H1 (cell line): ENCODE results near the gene NR1I3. TPM values are rescaled to one million over a fixed set of nuclear protein-coding genes. Genes with fewer than 3 reads are reported as not detected.

Experiments
- CTCF ChIA-PET: fragments of 300-600 bp; sonication (Branson Sonifier 250); formaldehyde crosslinking; loops from one replicate; lab custom pipeline; 2021; ENCODE audit not compliant: partially characterized antibody; lab: Charles Lee
- POLR2A ChIA-PET: fragments of 300-600 bp; sonication (Branson Sonifier 250); formaldehyde crosslinking; loops from one replicate; lab custom pipeline; 2021; ENCODE audit warnings: inconsistent platforms; ENCODE audit not compliant: partially characterized antibody; lab: Charles Lee
- DNase-seq, 2 experiments: peaks; one replicate each; pipeline versions ENCODE4 v3.0.0 to v3.0.0-alpha.2; 2010 to 2022; ENCODE audit warnings: low spot score in 2 of 2, low read depth in 1 of 2, mixed read lengths in 1 of 2
- FAIRE-seq: peaks from 2 replicates; lab custom pipeline; 2011; peaks lifted over from hg19 to GRCh38; lab: Jason Lieb, UNC
- H2AFZ ChIP-seq: 2 replicates; pipeline ENCODE4 v1.8.1; 2012; ENCODE audit warnings: low read length, inconsistent platforms
- H2AK5ac ChIP-seq: 2 replicates; pipeline ENCODE4 v1.6.1; 2013; ENCODE audit warnings: low read depth, low read length
- H2BK120ac ChIP-seq: replicated peaks from 2 replicates; pipeline ENCODE3; 2013; ENCODE audit warnings: low read depth, low read length, inconsistent platforms
- H2BK12ac ChIP-seq: 2 replicates; pipeline ENCODE4 v1.6.1; 2013; ENCODE audit warnings: low read depth, low read length
- H2BK15ac ChIP-seq: 2 replicates; pipeline ENCODE4 v1.6.1; 2013; ENCODE audit warnings: low read length
- H2BK20ac ChIP-seq: 2 replicates; pipeline ENCODE4 v1.6.1; 2013; ENCODE audit warnings: low read length
- H2BK5ac ChIP-seq: 2 replicates; pipeline ENCODE4 v1.6.1; 2013; ENCODE audit warnings: low read depth, low read length
- H3K14ac ChIP-seq: 2 replicates; pipeline ENCODE4 v1.6.1; 2013; ENCODE audit warnings: inconsistent platforms; ENCODE audit not compliant: insufficient read length
- H3K18ac ChIP-seq: 2 replicates; pipeline ENCODE4 v1.6.1; 2013; ENCODE audit warnings: low read length; ENCODE audit errors: extremely low read depth
- H3K23ac ChIP-seq: 2 replicates; pipeline ENCODE4 v1.6.1; 2013; ENCODE audit warnings: inconsistent platforms; ENCODE audit not compliant: insufficient read length
- H3K23me2 ChIP-seq: 2 replicates; pipeline ENCODE4 v1.6.1; 2013; ENCODE audit warnings: low read depth, low read length
- H3K27ac ChIP-seq: 2 replicates; pipeline ENCODE4 v1.6.1; 2011; ENCODE audit warnings: low read depth, low read length, inconsistent platforms
- H3K27me3 ChIP-seq, 4 experiments: replicated peaks in 1 of 4; 1 replicate in 1 of 4; 2 replicates in 3 of 4; pipeline versions ENCODE4 v1.6.1 to v1.8.1; 2011 to 2013; ENCODE audit warnings: low read length in 3 of 4, mild to moderate bottlenecking in 3 of 4, inconsistent platforms in 2 of 4, mixed read lengths in 2 of 4, moderate library complexity in 1 of 4; ENCODE audit not compliant: control insufficient read depth in 3 of 4, insufficient read depth in 3 of 4; ENCODE audit errors: extremely low read depth in 1 of 4
- H3K36me3 ChIP-seq, 4 experiments: 2 replicates each; pipeline versions ENCODE4 v1.6.1 to v1.8.1; 2011 to 2013; ENCODE audit warnings: mild to moderate bottlenecking in 4 of 4, low read length in 3 of 4, moderate library complexity in 2 of 4, control low read depth in 1 of 4, inconsistent platforms in 1 of 4; ENCODE audit not compliant: insufficient read depth in 4 of 4, control insufficient read depth in 2 of 4
- H3K4ac ChIP-seq: replicated peaks from 2 replicates; pipeline ENCODE3; 2013; ENCODE audit warnings: low read length, low read depth, mixed read lengths, inconsistent platforms; ENCODE audit not compliant: insufficient read length
- H3K4me1 ChIP-seq, 4 experiments: replicated peaks in 1 of 4; 1 replicate in 1 of 4; 2 replicates in 3 of 4; pipeline versions ENCODE4 v1.6.1 to v1.8.1; 2011 to 2013; ENCODE audit warnings: low read length in 3 of 4, inconsistent platforms in 2 of 4, mixed read lengths in 1 of 4; ENCODE audit not compliant: insufficient read depth in 4 of 4, control insufficient read depth in 3 of 4
- H3K4me2 ChIP-seq, 2 experiments: 2 replicates each; pipeline versions ENCODE4 v1.6.1 to v1.8.1; 2011 to 2013; ENCODE audit warnings: low read depth in 2 of 2, low read length in 2 of 2, control low read depth in 1 of 2, inconsistent platforms in 1 of 2, mild to moderate bottlenecking in 1 of 2; ENCODE audit not compliant: insufficient read depth in 1 of 2
- H3K4me3 ChIP-seq, 4 experiments: fragments of 200-600, 300-600 bp in 1 of 4; sonication (generic), shearing (Covaris generic), sonication (Bioruptor Twin) in 1 of 4; 2 replicates each; pipeline versions ENCODE4 v1.5.1 to v1.8.1; 2011 to 2016; ENCODE audit warnings: low read length in 4 of 4, low read depth in 3 of 4, control low read depth in 2 of 4, inconsistent platforms in 2 of 4, mild to moderate bottlenecking in 2 of 4, mixed read lengths in 1 of 4, moderate library complexity in 1 of 4; ENCODE audit not compliant: insufficient read depth in 2 of 4; ENCODE audit errors: extremely low read depth in 1 of 4
- H3K56ac ChIP-seq: replicated peaks from 2 replicates; pipeline ENCODE3; 2013; ENCODE audit warnings: low read depth, mild to moderate bottlenecking, mixed read lengths, low read length, inconsistent platforms; ENCODE audit not compliant: insufficient read length
- H3K79me1 ChIP-seq: 2 replicates; pipeline ENCODE4 v1.6.1; 2013; ENCODE audit warnings: low read depth, low read length, control low read depth
- H3K79me2 ChIP-seq, 2 experiments: 2 replicates each; pipeline versions ENCODE4 v1.6.1 to v1.8.1; 2012 to 2013; ENCODE audit warnings: low read length in 2 of 2, mild to moderate bottlenecking in 2 of 2, inconsistent platforms in 1 of 2; ENCODE audit not compliant: insufficient read depth in 2 of 2, control insufficient read depth in 1 of 2
- H3K9ac ChIP-seq, 4 experiments: replicated peaks in 1 of 4; 1 replicate in 1 of 4; 2 replicates in 3 of 4; pipeline versions ENCODE4 v1.6.1 to v1.8.1; 2011 to 2013; ENCODE audit warnings: low read depth in 3 of 4, low read length in 3 of 4, control low read depth in 2 of 4, mild to moderate bottlenecking in 2 of 4, moderate library complexity in 2 of 4, inconsistent platforms in 1 of 4; ENCODE audit errors: extremely low read depth in 1 of 4
- H3K9me3 ChIP-seq, 2 experiments: 2 replicates each; pipeline versions ENCODE4 v1.6.1 to v1.8.1; 2012 to 2013; ENCODE audit warnings: mild to moderate bottlenecking in 2 of 2, moderate library complexity in 2 of 2, control low read depth in 1 of 2, inconsistent platforms in 1 of 2, low read depth in 1 of 2, low read length in 1 of 2, mixed read lengths in 1 of 2; ENCODE audit not compliant: insufficient read depth in 2 of 2
- H4K20me1 ChIP-seq, 2 experiments: replicated peaks in 1 of 2; 2 replicates each; pipeline versions ENCODE3 to v1.8.1; 2011 to 2013; ENCODE audit warnings: inconsistent platforms in 2 of 2, low read length in 2 of 2, mild to moderate bottlenecking in 1 of 2; ENCODE audit not compliant: insufficient read depth in 2 of 2, control insufficient read depth in 1 of 2
- H4K5ac ChIP-seq: 2 replicates; pipeline ENCODE4 v1.6.1; 2013; ENCODE audit warnings: low read length, low read depth, mixed read lengths, inconsistent platforms; ENCODE audit not compliant: insufficient read length
- H4K8ac ChIP-seq: 2 replicates; pipeline ENCODE4 v1.8.0; 2013; ENCODE audit warnings: mild to moderate bottlenecking, moderate library complexity, low read length, inconsistent platforms; ENCODE audit not compliant: insufficient read depth; ENCODE audit errors: extremely low read depth
- H4K91ac ChIP-seq: replicated peaks from 2 replicates; pipeline ENCODE3; 2013; ENCODE audit warnings: low read length, mixed read lengths, inconsistent platforms; ENCODE audit not compliant: insufficient read length
- BCL11A ChIP-seq, 2 experiments: IDR thresholded peaks; one replicate each; pipeline ENCODE4 v1.6.1; 2011; ENCODE audit warnings: low read depth in 2 of 2, low read length in 2 of 2, mild to moderate bottlenecking in 2 of 2
- CBX5 ChIP-seq: fragments of 300-800, 300-1000 bp; sonication (generic); IDR thresholded peaks from 2 replicates; pipeline ENCODE4 v1.7.1; 2016; ENCODE audit warnings: antibody characterized with exemption, low read length, low read depth
- NRF1 ChIP-seq: IDR thresholded peaks from 2 replicates; pipeline ENCODE4 v1.6.1; 2011; ENCODE audit warnings: mild to moderate bottlenecking, low read depth, low read length, improper control_type of control experiment
- SIRT6 ChIP-seq: IDR thresholded peaks from one replicate; pipeline ENCODE4 v1.7.1; 2012; ENCODE audit warnings: low read length, inconsistent platforms
- SP2 ChIP-seq: IDR thresholded peaks from 2 replicates; pipeline ENCODE4 v1.6.1; 2012; ENCODE audit warnings: mild to moderate bottlenecking, low read length, inconsistent platforms
- SUZ12 ChIP-seq: fragments of 200-600 bp; sonication (generic); IDR thresholded peaks from 2 replicates; pipeline ENCODE4 v1.6.1; 2012; ENCODE audit warnings: mild to moderate bottlenecking, inconsistent platforms, low read length, moderate library complexity, mixed read lengths
- TCF12 ChIP-seq: IDR thresholded peaks from 2 replicates; pipeline ENCODE4 v1.6.1; 2011; ENCODE audit warnings: low read depth, mild to moderate bottlenecking, low read length
- WGBS, 2 experiments: shearing (Covaris generic) in 1 of 2; methylation state at CpG; one replicate each; pipeline versions ENCODE4 v1.1.6 to v1.1.7; 2013 to 2015; ENCODE audit warnings: low lambda C conversion rate in 2 of 2, mixed read lengths in 2 of 2, inconsistent platforms in 1 of 2, low coverage in 1 of 2, missing lambda C conversion rate in 1 of 2; ENCODE audit not compliant: insufficient replicate concordance in 2 of 2, insufficient coverage in 1 of 2, insufficient read length in 1 of 2; ENCODE audit errors: extremely low coverage in 1 of 2, missing lambda C conversion rate in 1 of 2; 5-methylcytosine and 5-hydroxymethylcytosine counted together
- polyA plus RNA-seq, 7 experiments: library from polyadenylated mRNA; depleted of rRNA in 3 of 7; stranded (reverse) in 5 of 7; unstranded in 2 of 7; fragments of >200 nt in 5 of 7; fragments of 200-250 nt in 2 of 7; gene quantifications; 1 replicate in 5 of 7; 2 replicates in 1 of 7; 4 replicates in 1 of 7; pipeline versions ENCODE4 v1.2.1 to v1.2.3, GENCODE V29; 2011 to 2013; ENCODE audit warnings: missing spikeins in 2 of 7, mixed read lengths in 2 of 7
- total RNA-seq: library from RNA; stranded (reverse); fragmentation: NEBNext Ultra II Directional; extraction: Animal tissue kit (Norgen Biotek cat#: 25700); gene quantifications from 2 replicates; pipeline ENCODE4 v1.2.1, GENCODE V29; 2021

NR1I3 gene
- total and polyA plus RNA-seq, 2 of the 8 experiments (the other 6 are each of a cell fraction or from before 2014, with no cell fraction given) = not detected

- TF ChIP-seq TCF12 = no peak
- no peak for TF ChIP-seq SP2
- TF ChIP-seq SUZ12 = no peak
- no peak for TF ChIP-seq NRF1
- no peak for TF ChIP-seq BCL11A (IDR thresholded peaks at IDR 0.05; ENCODE audit: low read depth in 2 of 2, low read length in 2 of 2)
- TF ChIP-seq CBX5 = no peak
- TF ChIP-seq SIRT6 = no peak
- Histone ChIP-seq H3K14ac (no peak overlapping the region), H2AFZ (no peak overlapping the region), H2BK15ac (no peak overlapping the region), H4K20me1 (no peaks in the 10 kb centered on the region), H3K4me1 (peaks cover 0 to 9% (median 0%) of the 10 kb centered on the region in 4 experiments; a peak in 3 of 7 replicates), H3K18ac (no peak overlapping the region), H3K23me2 (no peaks in the 10 kb centered on the region; the same call in 1 of the 2 replicates), H3K79me1 (no peaks in the 10 kb centered on the region), H3K56ac (no peak overlapping the region), H4K5ac (no peak overlapping the region), H3K9ac (no peak overlapping the region), H3K4ac (no peak overlapping the region), H3K4me3 (no peak overlapping the region), H3K36me3 (no peaks in the 10 kb centered on the region), H2BK120ac (no peak overlapping the region), H3K4me2 (no peak overlapping the region), H2AK5ac (no peak overlapping the region), H3K23ac (no peak overlapping the region), H3K27ac (no peak overlapping the region), H3K27me3 (no peaks in the 10 kb centered on the region), H2BK20ac (no peak overlapping the region), H3K79me2 (no peaks in the 10 kb centered on the region), H3K9me3 (no peaks in the 10 kb centered on the region), H4K91ac (no peak overlapping the region), H4K8ac (no peak overlapping the region), H2BK12ac (no peak overlapping the region), H2BK5ac (no peak overlapping the region)
- CTCF ChIA-PET = interaction anchor here (0.9 to 5.5 kb wide), 11 partner anchors 10 to 374 kb away, joined by 3 to 37 read pairs (median 6); partner anchors contain the start of genes NDUFS2 and PPOX
- POLR2A ChIA-PET = interaction anchor here (0.9 to 2.9 kb wide), 5 partner anchors 9 to 257 kb away, joined by 3 to 14 read pairs (median 3); no protein-coding TSS in a partner anchor
- FAIRE-seq = no peak
- 100% methylated on average over 1 of the region's 1 CpG; no CpG with 5 or more reads in 1 of the 2 experiments for WGBS, 2 experiments
- DNase-seq = no peak
Observed at GRCh38 chr1:161182214-161182613, 55.8 kb downstream of the NR1I3 start.
